Peyer's patch (tissue), 4 donors: ENCODE data around the gene CORO6. TPM values are rescaled to one million over a fixed set of nuclear protein-coding genes. Genes with fewer than 3 reads are reported as not detected.
A peak's percentile ranks its signal among the peaks of the same experiment; 100 is the strongest.

Source experiments
- DNase-seq, 3 donors: peaks; one replicate each; pipeline ENCODE4 v3.0.0-alpha.2; 2017 to 2019
- H3K27ac ChIP-seq, 4 donors: fragments of 200-600 bp; sonication (generic); one replicate each; pipeline ENCODE4 v1.5.1; 2016 to 2019
- H3K27me3 ChIP-seq, 2 donors: fragments of 200-600 bp; sonication (generic); one replicate each; pipeline ENCODE4 v1.5.1; 2019
- H3K36me3 ChIP-seq, 3 donors: fragments of 200-600 bp; sonication (generic); one replicate each; pipeline ENCODE4 v1.5.1; 2016 to 2019
- H3K4me1 ChIP-seq, 4 donors: fragments of 200-600 bp; sonication (generic); one replicate each; pipeline ENCODE4 v1.5.1; 2016 to 2019
- H3K4me3 ChIP-seq, 4 donors: fragments of 200-600 bp; sonication (generic); 1 replicate in 3 of 4; 2 replicates in 1 of 4; pipeline ENCODE4 v1.5.1; 2016 to 2019; ENCODE audit warnings: mild to moderate bottlenecking in 1 of 4
- H3K9me3 ChIP-seq, 4 donors: fragments of 200-600 bp; sonication (generic); one replicate each; pipeline ENCODE4 v1.5.1; 2016 to 2019; ENCODE audit warnings: mild to moderate bottlenecking in 1 of 4
- POLR2A ChIP-seq, 2 donors: fragments of 450-650 bp; IDR thresholded peaks; one replicate each; pipeline ENCODE4 v1.5.1; 2017; ENCODE audit warnings: antibody characterized with exemption in 2 of 2, mild to moderate bottlenecking in 2 of 2, moderate library complexity in 2 of 2
- total RNA-seq, 4 donors: library from RNA; depleted of rRNA; stranded (reverse); fragments of >200 nt; gene quantifications; one replicate each; pipeline ENCODE4 v1.1.0, GENCODE V29; 2016
- TF ChIP-seq, protein P1 (sequence below), 6 experiments: fragments of 450-650 bp in 4 of 6; fragments of 200-600 bp in 2 of 6; sonication (generic) in 1 of 6; IDR thresholded peaks; one replicate each; pipeline ENCODE4 v1.5.1; 2017 to 2019; ENCODE audit warnings: antibody characterized with exemption in 6 of 6, mild to moderate bottlenecking in 3 of 6, moderate library complexity in 1 of 6

Gene CORO6
- total RNA-seq, 4 donors from 2014 or later = 4.0 to 28.9 (median 19.9) TPM

DNA sequence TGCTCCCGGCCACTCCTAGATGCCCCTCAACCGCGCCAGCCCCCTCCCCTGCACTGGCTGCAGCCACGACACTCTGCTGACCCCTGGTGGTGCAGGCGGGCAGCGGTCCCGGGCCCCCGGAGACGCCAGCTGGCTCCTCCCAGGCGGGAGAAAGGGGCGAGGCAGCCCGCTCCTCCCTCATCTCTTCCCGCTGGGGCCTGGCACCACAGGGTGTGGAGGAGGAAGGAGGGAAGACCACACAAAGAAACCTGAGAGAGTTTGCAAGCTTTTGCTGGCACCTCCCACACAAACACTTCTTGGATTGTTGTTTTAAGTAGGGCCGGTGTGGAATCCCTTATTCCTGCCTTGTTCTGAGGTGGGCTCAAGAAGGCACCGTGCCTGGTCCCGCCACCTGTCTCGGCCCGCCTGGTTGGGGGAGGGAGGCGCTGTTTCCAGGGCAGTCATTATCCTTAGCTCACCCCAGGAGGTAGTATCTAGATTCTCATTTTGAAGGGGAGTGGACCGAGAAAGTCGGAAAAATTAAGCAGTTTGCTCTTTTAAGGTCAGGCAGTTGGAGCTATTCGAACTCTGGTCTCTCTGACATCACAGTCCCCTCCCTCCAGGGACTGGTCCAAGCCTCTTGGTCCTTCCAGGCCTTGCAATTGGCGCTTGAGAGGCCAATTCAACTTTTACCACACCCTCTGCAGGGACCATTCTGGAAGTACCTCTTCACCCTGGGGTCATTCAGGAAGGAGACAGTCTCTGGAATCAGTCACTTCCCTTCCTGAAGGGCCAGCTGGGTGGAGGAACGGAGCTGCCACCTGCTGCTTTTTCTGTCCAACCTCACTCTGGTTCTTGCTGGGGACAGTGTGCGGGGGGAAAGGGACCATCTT is 30.7 kb downstream of the CORO6 start:
- DNase-seq = peak; percentile 82 to 94 (median 92)
- Histone ChIP-seq H3K4me1 (peaks cover 9 to 58% (median 46%) of the 10 kb centered on the region in 4 donors), H3K27me3 (no peaks in the 10 kb centered on the region), H3K27ac (peak overlapping the region; percentile 29 to 90 (median 83)), H3K36me3 (no peaks in the 10 kb centered on the region), H3K4me3 (peak overlapping the region; percentile 8 to 91 (median 49)), H3K9me3 (no peaks in the 10 kb centered on the region)
- TF ChIP-seq POLR2A (IDR thresholded peaks at IDR 0.05) = peak in 1 of 2 donors; percentile 29
- TF ChIP-seq, protein P1, sequence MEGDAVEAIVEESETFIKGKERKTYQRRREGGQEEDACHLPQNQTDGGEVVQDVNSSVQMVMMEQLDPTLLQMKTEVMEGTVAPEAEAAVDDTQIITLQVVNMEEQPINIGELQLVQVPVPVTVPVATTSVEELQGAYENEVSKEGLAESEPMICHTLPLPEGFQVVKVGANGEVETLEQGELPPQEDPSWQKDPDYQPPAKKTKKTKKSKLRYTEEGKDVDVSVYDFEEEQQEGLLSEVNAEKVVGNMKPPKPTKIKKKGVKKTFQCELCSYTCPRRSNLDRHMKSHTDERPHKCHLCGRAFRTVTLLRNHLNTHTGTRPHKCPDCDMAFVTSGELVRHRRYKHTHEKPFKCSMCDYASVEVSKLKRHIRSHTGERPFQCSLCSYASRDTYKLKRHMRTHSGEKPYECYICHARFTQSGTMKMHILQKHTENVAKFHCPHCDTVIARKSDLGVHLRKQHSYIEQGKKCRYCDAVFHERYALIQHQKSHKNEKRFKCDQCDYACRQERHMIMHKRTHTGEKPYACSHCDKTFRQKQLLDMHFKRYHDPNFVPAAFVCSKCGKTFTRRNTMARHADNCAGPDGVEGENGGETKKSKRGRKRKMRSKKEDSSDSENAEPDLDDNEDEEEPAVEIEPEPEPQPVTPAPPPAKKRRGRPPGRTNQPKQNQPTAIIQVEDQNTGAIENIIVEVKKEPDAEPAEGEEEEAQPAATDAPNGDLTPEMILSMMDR (IDR thresholded peaks at IDR 0.05) = peak; percentile 89 to 97 (median 92)

DNA sequence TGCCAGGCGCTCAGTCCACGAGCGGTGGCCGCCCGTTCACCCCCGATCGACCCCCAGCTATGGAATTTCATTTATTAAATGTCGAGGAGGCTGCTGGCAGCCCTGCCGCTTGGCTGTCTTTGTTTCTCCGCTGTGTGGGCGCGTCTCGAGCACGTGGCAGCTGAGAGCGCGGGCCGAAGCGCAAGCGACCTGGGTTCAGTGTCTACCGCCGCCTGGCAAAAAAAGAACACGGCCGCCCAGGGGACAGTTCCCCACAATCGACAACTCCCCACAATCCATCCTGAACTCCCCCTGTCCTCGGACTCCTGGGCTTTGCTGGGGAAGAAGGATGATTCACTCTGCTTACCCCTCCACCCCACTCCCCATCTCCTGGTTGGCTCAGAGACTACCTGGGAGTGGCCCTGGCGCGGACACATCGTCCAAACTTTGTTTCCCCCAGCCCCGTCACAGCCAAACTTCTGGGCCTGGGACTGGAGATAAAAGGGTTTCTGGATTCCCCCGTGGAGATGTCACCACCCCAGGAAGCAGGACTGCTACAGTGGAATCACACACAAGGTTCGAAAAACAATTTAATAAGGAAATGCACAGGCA is 31.5 kb downstream of the CORO6 start:
- Histone ChIP-seq H3K27me3 (no peaks in the 10 kb centered on the region), H3K9me3 (no peaks in the 10 kb centered on the region), H3K4me3 (peak overlapping the region; percentile 8 to 91 (median 26)), H3K27ac (peak overlapping the region; percentile 19 to 90 (median 83)), H3K36me3 (no peaks in the 10 kb centered on the region), H3K4me1 (peaks cover 9 to 58% (median 46%) of the 10 kb centered on the region in 4 donors)
- TF ChIP-seq POLR2A (IDR thresholded peaks at IDR 0.05) = no peak
- TF ChIP-seq, protein P1 (IDR thresholded peaks at IDR 0.05) = no peak
- peak in 2 of 3 donors; percentile 53 to 68 for DNase-seq

DNA sequence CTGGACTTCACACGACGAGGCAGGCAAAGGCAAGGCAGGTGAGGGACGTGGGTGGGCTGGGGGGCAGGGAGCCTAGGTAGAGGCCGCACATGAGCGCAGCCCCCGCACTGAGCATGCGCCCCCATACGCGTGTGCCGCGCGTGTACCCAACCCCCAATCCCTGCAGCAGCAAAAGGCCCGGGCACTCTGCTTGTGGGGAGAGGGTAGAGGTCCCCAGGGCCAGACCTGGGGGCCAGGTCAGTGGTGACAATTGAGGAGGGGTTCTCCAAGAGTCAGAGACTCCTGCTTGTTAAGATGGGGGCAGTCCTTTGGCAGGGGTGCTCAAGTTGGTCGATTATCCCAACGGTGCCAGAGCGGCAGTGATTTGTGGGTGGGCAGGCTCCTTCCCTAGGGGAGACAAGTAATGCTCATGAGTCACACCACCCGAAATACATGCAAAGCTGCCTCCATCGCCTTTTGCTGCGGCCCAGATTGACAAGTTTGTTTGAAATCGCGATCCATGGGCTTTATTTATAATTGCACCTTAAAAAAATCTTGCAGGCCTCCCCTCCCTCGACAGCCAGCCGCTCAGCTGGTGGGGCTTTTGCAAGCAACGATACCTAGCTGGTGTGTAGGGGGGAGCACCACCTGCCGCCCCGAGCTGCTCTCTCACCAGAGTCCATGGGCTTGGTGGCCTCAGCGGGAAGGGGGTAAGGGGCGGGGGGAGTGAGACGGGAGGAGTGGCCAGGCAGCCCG is 32.1 kb downstream of the CORO6 start:
- Histone ChIP-seq H3K4me3 (peak overlapping the region; percentile 8 to 95 (median 78)), H3K27me3 (no peaks in the 10 kb centered on the region), H3K9me3 (no peaks in the 10 kb centered on the region), H3K27ac (peak overlapping the region; percentile 19 to 90 (median 83)), H3K4me1 (peaks cover 9 to 58% (median 46%) of the 10 kb centered on the region in 4 donors), H3K36me3 (no peaks in the 10 kb centered on the region)
- TF ChIP-seq, protein P1 (IDR thresholded peaks at IDR 0.05) = no peak
- TF ChIP-seq POLR2A (IDR thresholded peaks at IDR 0.05) = no peak
- no peak for DNase-seq

DNA sequence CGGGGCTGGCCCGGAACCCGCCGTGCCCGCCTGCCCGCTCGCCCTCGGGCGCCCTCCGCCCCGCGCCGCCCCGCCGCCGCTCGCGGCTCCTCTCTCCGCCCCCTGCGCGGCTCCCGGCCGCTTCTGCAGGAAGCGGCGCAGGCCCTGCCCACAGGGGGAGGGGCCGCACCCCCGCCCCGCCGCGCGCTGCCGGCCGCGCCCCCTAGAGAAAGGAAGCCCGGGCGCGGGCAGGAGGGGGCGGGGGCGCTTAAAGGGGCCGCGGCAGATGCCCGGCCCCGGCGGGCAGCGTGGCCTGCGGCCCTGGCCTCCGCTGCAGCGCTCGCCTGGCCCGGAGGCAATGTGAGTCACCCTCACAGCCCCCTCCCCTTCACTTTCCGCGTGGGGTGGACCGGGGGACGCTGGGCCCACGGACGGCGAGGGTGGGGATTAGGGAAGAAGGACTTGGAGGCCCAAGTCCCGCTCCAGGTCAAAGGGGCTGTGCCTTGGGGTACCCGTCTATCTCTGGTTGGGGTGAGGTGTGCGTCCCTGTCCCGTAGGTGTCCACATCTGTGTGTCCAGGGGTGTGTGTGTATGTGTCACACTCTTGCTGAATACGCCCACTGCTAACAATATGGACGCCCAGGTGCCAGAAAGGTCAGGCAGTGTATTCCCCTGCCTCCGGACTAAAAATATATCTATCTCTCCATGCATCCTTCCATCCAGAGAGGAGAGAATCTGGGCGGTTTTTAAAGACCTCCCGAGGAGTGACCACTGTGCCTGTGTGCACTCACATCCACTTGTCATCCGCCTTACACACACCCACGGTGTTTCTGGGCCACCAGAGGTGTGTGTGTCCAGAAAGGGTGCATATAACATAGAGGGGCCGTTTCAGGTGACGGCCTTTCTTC is 32.9 kb downstream of the CORO6 start, which contains the start of gene GIT1:
Gene GIT1 (minus strand): TSS at position 125 of the 887 bp plus-strand sequence. CDS start 270 bp downstream, outside the sequence.
- TF ChIP-seq, protein P1 (IDR thresholded peaks at IDR 0.05) = no peak
- TF ChIP-seq POLR2A (IDR thresholded peaks at IDR 0.05) = peak in 1 of 2 donors; percentile 58
- peaks cover 9 to 59% (median 48%) of the 10 kb centered on the region in 4 donors for H3K4me1 ChIP-seq

More for the DNA sequence above, 32.9 kb downstream of the CORO6 start, which contains the start of gene GIT1:
- Histone ChIP-seq H3K4me3 (peak within 1 kb of the TSS; percentile 62 to 95 (median 86)), H3K27me3 (no peaks in the 10 kb centered on the region), H3K27ac (peak within 1 kb of the TSS; percentile 79 to 90 (median 83)), H3K9me3 (no peaks in the 10 kb centered on the region), H3K36me3 (no peaks in the 10 kb centered on the region)
- DNase-seq = peak; percentile 84 to 94 (median 89)
